ENCODE results near the gene CFAP97D1.

Gene CFAP97D1

DNA sequence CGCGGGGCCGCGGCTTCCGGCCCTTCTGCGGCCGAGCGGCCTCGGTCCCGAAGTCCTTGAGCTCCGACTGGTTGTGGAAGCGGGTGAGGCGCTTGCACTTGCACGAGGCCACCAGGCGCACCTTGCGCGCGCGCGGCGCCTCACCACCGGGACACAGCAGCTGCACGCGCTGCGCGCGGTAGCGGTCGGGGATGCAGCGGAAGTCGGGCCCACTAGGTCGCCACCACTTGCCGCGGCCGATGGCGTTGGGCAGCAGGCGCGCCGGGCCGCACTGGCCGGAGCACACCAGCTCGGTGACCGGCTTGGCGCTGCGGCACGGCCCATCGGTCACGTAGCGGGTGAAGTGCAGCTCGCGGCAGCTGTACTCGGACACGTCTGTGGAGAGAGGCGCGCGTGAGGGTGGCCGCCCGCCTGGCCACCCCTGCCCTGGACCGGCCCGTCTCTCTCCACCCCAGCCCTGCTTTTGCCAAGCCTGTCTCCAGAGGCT lies 24.8 kb upstream of the CFAP97D1 start:
- H3K27me3 ChIP-seq (ENCODE audit: insufficient read depth, low read length, poor library complexity, severe bottlenecking): no peaks in the 10 kb centered on the region
- no peaks in the 10 kb centered on the region for H3F3A ChIP-seq (ENCODE audit: low read depth)
- no peaks in the 10 kb centered on the region for H3K9me2 ChIP-seq (replicated peaks; ENCODE audit: low read depth, low read length)
- no peaks in the 10 kb centered on the region for H3K9me3 ChIP-seq (ENCODE audit: insufficient read depth, low read depth, low read length)
- no peak overlapping the region for H3K4me3 ChIP-seq (ENCODE audit: low read length, poor library complexity, severe bottlenecking)
- H3K36me3 ChIP-seq (ENCODE audit: insufficient read depth, low read length): no peaks in the 10 kb centered on the region
- no peak overlapping the region for H3K4me2 ChIP-seq (ENCODE audit: low read depth, low read length, poor library complexity, severe bottlenecking)
- H3K4me1 ChIP-seq (ENCODE audit: insufficient read depth, low read length, poor library complexity, severe bottlenecking): no peaks in the 10 kb centered on the region
- H2AFZ ChIP-seq (ENCODE audit: low read length): no peak overlapping the region
- H4K20me1 ChIP-seq (ENCODE audit: insufficient read depth, low read length, poor library complexity, severe bottlenecking): no peaks in the 10 kb centered on the region
- TF ChIP-seq EZH2phosphoT487 (IDR thresholded peaks at IDR 0.05; ENCODE audit: borderline replicate concordance): no peak
- no peak for TF ChIP-seq CTCF (conservative IDR thresholded peaks at IDR 0.05; ENCODE audit: low read length)
- H3K9ac ChIP-seq (ENCODE audit: low read depth, low read length, poor library complexity, severe bottlenecking): no peak overlapping the region
- no peaks in the 10 kb centered on the region for H3K79me2 ChIP-seq (ENCODE audit: insufficient read depth, low read length)

DNA sequence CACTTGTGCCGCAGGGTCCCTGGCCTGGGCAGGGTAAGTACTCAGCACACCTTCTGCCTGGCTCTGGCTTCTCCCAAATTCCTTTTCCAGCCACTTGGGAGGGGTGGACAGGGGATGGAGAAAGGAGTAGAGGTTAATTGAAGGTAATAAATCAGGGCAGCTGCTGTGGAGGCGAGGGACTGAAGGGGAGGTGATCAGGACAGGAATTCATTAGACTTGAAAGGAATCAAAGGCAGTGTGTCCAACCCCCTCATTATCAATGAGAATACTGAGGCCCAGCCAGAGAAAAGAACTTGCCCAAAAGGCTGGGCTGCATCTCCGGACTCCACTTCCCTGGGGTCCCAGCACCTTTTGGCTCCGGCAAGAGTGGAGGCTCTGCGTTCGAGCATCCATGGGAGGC lies 24.0 kb upstream of the CFAP97D1 start:
- H3K4me2 ChIP-seq (ENCODE audit: low read depth, low read length, poor library complexity, severe bottlenecking): no peak overlapping the region
- TF ChIP-seq EZH2phosphoT487 (IDR thresholded peaks at IDR 0.05; ENCODE audit: borderline replicate concordance) (no peak), CTCF (conservative IDR thresholded peaks at IDR 0.05; ENCODE audit: low read length) (no peak)
- H3K9me2 ChIP-seq (replicated peaks; ENCODE audit: low read depth, low read length): no peaks in the 10 kb centered on the region
- H3K79me2 ChIP-seq (ENCODE audit: insufficient read depth, low read length): no peaks in the 10 kb centered on the region
- H3K9ac ChIP-seq (ENCODE audit: low read depth, low read length, poor library complexity, severe bottlenecking): no peak overlapping the region
- H3K27me3 ChIP-seq (ENCODE audit: insufficient read depth, low read length, poor library complexity, severe bottlenecking): no peaks in the 10 kb centered on the region
- no peaks in the 10 kb centered on the region for H3K9me3 ChIP-seq (ENCODE audit: insufficient read depth, low read depth, low read length)
- no peaks in the 10 kb centered on the region for H3F3A ChIP-seq (ENCODE audit: low read depth)
- no peaks in the 10 kb centered on the region for H4K20me1 ChIP-seq (ENCODE audit: insufficient read depth, low read length, poor library complexity, severe bottlenecking)
- H3K36me3 ChIP-seq (ENCODE audit: insufficient read depth, low read length): no peaks in the 10 kb centered on the region
- H3K4me3 ChIP-seq (ENCODE audit: low read length, poor library complexity, severe bottlenecking): no peak overlapping the region
- H3K4me1 ChIP-seq (ENCODE audit: insufficient read depth, low read length, poor library complexity, severe bottlenecking): no peaks in the 10 kb centered on the region
- no peak overlapping the region for H2AFZ ChIP-seq (ENCODE audit: low read length)

DNA sequence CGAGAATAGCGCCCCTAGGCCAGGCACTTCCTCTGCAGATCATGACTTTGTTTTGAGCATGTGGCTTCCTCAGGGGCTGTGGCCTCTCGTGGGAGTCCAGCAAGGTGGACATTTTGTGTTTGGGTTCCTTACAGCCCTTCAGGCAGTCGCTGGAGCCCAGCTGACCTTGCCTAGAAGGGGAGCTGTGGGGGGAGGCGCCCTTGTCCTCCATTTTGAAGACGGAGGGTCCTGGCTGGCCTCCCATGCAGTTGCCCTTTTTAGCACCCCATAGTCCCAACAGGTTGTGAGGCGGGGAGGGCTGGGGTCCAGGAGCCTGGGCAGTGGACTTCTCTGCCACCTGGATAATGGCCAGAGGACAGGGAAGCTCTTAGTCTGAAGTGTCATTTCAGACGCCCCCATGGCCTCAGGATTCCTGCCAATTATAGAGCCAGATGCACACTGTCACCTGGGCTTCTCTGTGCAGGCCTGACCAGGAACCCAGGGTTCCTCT lies 23.0 kb upstream of the CFAP97D1 start:
- no peaks in the 10 kb centered on the region for H3F3A ChIP-seq (ENCODE audit: low read depth)
- H3K4me1 ChIP-seq (ENCODE audit: insufficient read depth, low read length, poor library complexity, severe bottlenecking): no peaks in the 10 kb centered on the region
- no peak overlapping the region for H2AFZ ChIP-seq (ENCODE audit: low read length)
- H3K4me3 ChIP-seq (ENCODE audit: low read length, poor library complexity, severe bottlenecking): no peak overlapping the region
- H3K9me3 ChIP-seq (ENCODE audit: insufficient read depth, low read depth, low read length): no peaks in the 10 kb centered on the region
- no peak for TF ChIP-seq EZH2phosphoT487 (IDR thresholded peaks at IDR 0.05; ENCODE audit: borderline replicate concordance)
- no peak for TF ChIP-seq CTCF (conservative IDR thresholded peaks at IDR 0.05; ENCODE audit: low read length)
- no peak overlapping the region for H3K4me2 ChIP-seq (ENCODE audit: low read depth, low read length, poor library complexity, severe bottlenecking)
- no peaks in the 10 kb centered on the region for H3K79me2 ChIP-seq (ENCODE audit: insufficient read depth, low read length)
- no peaks in the 10 kb centered on the region for H4K20me1 ChIP-seq (ENCODE audit: insufficient read depth, low read length, poor library complexity, severe bottlenecking)
- H3K36me3 ChIP-seq (ENCODE audit: insufficient read depth, low read length): no peaks in the 10 kb centered on the region
- H3K9ac ChIP-seq (ENCODE audit: low read depth, low read length, poor library complexity, severe bottlenecking): no peak overlapping the region
- H3K9me2 ChIP-seq (replicated peaks; ENCODE audit: low read depth, low read length): no peaks in the 10 kb centered on the region
- no peaks in the 10 kb centered on the region for H3K27me3 ChIP-seq (ENCODE audit: insufficient read depth, low read length, poor library complexity, severe bottlenecking)

All from Loucy (cell line).